ENCODE data around the gene PSMC1. TPM values are rescaled to one million over a fixed set of nuclear protein-coding genes. Genes with fewer than 3 reads are reported as not detected.

The PSMC1 gene
- total RNA-seq, 1 experiment from 2014 or later = 107 TPM

DNA sequence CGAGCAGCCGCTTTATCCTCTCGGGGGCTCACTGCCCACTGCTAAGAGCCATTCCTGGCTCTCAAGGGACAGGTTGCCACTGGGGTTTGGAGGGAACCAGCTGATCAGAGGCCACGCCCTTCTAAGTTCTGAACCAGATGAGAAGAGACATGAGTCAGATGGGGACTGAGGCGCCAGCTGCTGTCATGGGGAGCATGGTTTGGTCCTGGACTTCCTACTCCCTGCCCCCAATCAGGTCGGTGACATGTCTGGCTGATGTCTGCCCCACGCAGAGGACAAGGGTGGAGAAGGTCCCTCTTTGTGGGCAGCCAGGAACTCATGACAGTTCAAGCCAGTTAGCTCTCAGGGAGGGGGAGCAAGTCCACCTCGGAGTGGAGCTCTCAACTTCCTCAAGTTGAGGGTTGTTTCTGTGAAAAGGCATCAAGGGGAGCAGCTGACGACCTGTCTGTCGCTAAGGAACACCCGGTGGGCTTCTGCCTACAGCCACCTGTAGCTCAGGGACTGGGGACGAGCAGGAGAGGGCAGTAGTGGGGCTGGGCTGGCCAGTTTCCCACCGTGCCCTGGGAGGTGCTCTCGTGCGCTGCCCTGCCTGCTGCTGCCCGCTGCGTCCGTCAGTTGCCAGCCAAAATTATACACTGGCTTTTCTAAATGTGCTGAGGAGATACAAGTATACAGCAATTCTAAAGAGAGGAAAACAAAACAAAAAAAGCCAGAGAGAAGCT, 20.5 kb downstream of the PSMC1 start:
- Mint-ChIP-seq H3K4me1 (ENCODE audit: insufficient read depth, unreplicated experiment) (peaks cover 20% of the 10 kb centered on the region), H3K36me3 (ENCODE audit: insufficient read depth, unreplicated experiment) (peaks cover 57% of the 10 kb centered on the region), H3K9me3 (ENCODE audit: unreplicated experiment) (no peaks in the 10 kb centered on the region), H3K4me3 (ENCODE audit: unreplicated experiment) (no peak overlapping the region), H3K27ac (ENCODE audit: low read depth, unreplicated experiment) (peak overlapping the region; percentile 27), H3K27me3 (ENCODE audit: insufficient read depth, unreplicated experiment) (no peaks in the 10 kb centered on the region)
- POLR2A ChIA-PET = no interaction called here
- no peak for DNase-seq (ENCODE audit: unreplicated experiment)
- intact Hi-C loops (cut with micrococcal nuclease) = no loop called here
- no TSS peak for BruUV-seq (replicated peaks)
- CTCF ChIA-PET = interaction anchor here (0.6 to 0.9 kb wide), 2 partner anchors 305 to 345 kb away, joined by 3 to 4 read pairs; no protein-coding TSS in a partner anchor
- TF ChIP-seq, protein P1, sequence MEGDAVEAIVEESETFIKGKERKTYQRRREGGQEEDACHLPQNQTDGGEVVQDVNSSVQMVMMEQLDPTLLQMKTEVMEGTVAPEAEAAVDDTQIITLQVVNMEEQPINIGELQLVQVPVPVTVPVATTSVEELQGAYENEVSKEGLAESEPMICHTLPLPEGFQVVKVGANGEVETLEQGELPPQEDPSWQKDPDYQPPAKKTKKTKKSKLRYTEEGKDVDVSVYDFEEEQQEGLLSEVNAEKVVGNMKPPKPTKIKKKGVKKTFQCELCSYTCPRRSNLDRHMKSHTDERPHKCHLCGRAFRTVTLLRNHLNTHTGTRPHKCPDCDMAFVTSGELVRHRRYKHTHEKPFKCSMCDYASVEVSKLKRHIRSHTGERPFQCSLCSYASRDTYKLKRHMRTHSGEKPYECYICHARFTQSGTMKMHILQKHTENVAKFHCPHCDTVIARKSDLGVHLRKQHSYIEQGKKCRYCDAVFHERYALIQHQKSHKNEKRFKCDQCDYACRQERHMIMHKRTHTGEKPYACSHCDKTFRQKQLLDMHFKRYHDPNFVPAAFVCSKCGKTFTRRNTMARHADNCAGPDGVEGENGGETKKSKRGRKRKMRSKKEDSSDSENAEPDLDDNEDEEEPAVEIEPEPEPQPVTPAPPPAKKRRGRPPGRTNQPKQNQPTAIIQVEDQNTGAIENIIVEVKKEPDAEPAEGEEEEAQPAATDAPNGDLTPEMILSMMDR (IDR thresholded peaks at IDR 0.05; ENCODE audit: unreplicated experiment) = no peak

- Mint-ChIP-seq H3K36me3 (ENCODE audit: insufficient read depth, unreplicated experiment) (peaks cover 49% of the 10 kb centered on the region), H3K4me3 (ENCODE audit: unreplicated experiment) (no peak overlapping the region), H3K4me1 (ENCODE audit: insufficient read depth, unreplicated experiment) (peaks cover 21% of the 10 kb centered on the region), H3K9me3 (ENCODE audit: unreplicated experiment) (no peaks in the 10 kb centered on the region), H3K27me3 (ENCODE audit: insufficient read depth, unreplicated experiment) (no peaks in the 10 kb centered on the region), H3K27ac (ENCODE audit: low read depth, unreplicated experiment) (peak overlapping the region; percentile 57)
- intact Hi-C loops (cut with micrococcal nuclease) = no loop called here
- POLR2A ChIA-PET = no interaction called here
- TF ChIP-seq, protein P1 (IDR thresholded peaks at IDR 0.05; ENCODE audit: unreplicated experiment) = no peak
- no TSS peak for BruUV-seq (replicated peaks)
- CTCF ChIA-PET = interaction anchor here (0.6 to 0.9 kb wide), 2 partner anchors 306 to 345 kb away, joined by 3 to 4 read pairs; no protein-coding TSS in a partner anchor
- no peak for DNase-seq (ENCODE audit: unreplicated experiment)
Observed at GRCh38 chr14:90277581-90278198, 21.3 kb downstream of the PSMC1 start.

DNA sequence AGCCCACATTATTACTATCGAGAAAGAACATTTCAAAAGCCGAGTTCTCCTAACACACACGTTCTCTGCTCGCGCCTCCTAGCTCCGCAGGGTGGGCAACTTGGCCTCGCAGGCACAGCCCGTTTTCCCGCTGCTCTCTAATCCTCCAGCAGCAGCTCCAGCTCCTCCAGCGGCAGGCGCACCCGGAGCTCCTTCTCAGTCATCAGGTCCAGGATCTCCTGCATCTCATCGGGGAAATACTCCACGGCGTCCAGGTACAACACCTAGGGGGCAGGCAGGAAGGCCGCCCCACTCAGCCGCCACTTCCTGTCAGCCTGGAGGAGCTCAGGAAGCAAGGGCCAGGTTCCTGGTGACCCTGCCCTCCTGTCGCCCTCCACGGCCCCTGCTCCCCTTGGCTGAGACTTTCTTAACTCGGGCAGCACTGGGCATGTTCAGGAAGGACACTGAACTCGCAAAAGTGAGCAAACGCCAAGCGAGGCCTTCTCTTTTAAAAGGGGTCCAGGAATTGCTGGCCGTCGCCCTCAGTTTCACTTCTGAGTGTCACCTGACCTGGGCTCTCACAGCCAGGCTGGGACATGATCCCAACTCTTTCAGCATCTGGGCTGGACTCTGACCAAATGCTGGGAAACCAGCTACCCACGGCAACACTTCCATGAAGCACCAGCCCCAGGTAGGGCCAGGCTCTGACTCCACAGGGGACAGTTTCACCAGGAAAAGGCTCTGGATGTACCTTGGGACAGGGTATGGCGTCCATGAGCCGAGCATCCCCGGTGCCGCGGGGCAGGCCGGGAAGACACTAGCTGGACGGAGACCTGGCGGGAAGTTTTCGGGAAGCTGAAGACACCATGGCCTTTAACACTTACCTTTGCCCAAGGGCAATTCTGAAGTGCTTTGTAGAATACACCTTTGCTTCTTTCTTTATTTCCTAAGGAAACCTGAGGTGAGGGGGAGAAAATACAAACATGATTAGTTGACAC, 22.1 kb downstream of the PSMC1 start:
- Mint-ChIP-seq H3K36me3 (ENCODE audit: insufficient read depth, unreplicated experiment) (peaks cover 50% of the 10 kb centered on the region), H3K27ac (ENCODE audit: low read depth, unreplicated experiment) (peak overlapping the region; percentile 57), H3K27me3 (ENCODE audit: insufficient read depth, unreplicated experiment) (no peaks in the 10 kb centered on the region), H3K9me3 (ENCODE audit: unreplicated experiment) (no peaks in the 10 kb centered on the region), H3K4me3 (ENCODE audit: unreplicated experiment) (no peak overlapping the region), H3K4me1 (ENCODE audit: insufficient read depth, unreplicated experiment) (peaks cover 21% of the 10 kb centered on the region)
- CTCF ChIA-PET = no interaction called here
- intact Hi-C loops (cut with micrococcal nuclease) = no loop called here
- DNase-seq (ENCODE audit: unreplicated experiment) = no peak
- TF ChIP-seq, protein P1 (IDR thresholded peaks at IDR 0.05; ENCODE audit: unreplicated experiment) = no peak
- POLR2A ChIA-PET = no interaction called here
- BruUV-seq (replicated peaks) = no TSS peak

GRCh38 chr14:90280096-90280495, 23.7 kb downstream of the PSMC1 start:
- BruUV-seq (replicated peaks) = no TSS peak
- no peak for DNase-seq (ENCODE audit: unreplicated experiment)
- CTCF ChIA-PET = no interaction called here
- H3K27ac Mint-ChIP-seq (ENCODE audit: low read depth, unreplicated experiment) = no peak overlapping the region
- H3K4me1 Mint-ChIP-seq (ENCODE audit: insufficient read depth, unreplicated experiment) = peaks cover 15% of the 10 kb centered on the region
- intact Hi-C loops (cut with micrococcal nuclease) = no loop called here
- TF ChIP-seq, protein P1 (IDR thresholded peaks at IDR 0.05; ENCODE audit: unreplicated experiment) = no peak
- H3K36me3 Mint-ChIP-seq (ENCODE audit: insufficient read depth, unreplicated experiment) = peaks cover 56% of the 10 kb centered on the region
- H3K4me3 Mint-ChIP-seq (ENCODE audit: unreplicated experiment) = no peak overlapping the region
- H3K27me3 Mint-ChIP-seq (ENCODE audit: insufficient read depth, unreplicated experiment) = no peaks in the 10 kb centered on the region
- H3K9me3 Mint-ChIP-seq (ENCODE audit: unreplicated experiment) = no peaks in the 10 kb centered on the region
- POLR2A ChIA-PET = interaction anchor here (0.6 kb wide), 1 partner anchor 23 kb away, joined by 3 read pairs; no protein-coding TSS in a partner anchor
